Bone marrow (tissue), 2 donors: ENCODE data around the gene EYS.

Source experiments
- DNase-seq, 2 donors: peaks; one replicate each; lab custom pipeline; 2025; lab: John Stamatoyannopoulos, UW

Gene EYS

DNA sequence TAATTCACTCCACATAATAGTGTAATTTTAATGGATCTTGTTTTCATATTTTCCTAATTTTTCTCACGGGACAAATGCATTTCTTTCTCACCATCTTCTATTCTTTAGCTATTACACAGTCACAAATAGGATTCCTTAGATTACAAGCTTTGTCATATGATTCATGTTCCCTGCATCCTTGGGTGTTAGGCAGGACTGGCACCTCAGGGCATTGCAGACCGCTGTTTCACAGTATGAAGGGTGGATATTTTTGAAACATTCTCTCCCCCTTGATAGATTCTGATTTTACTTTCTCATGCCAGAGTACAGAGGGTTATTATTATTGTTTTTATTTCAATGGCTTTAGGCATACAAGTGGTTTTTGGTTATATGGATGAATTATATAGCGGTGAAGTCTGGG lies 1469.0 kb downstream of the EYS start:
- DNase-seq = no peak

DNA sequence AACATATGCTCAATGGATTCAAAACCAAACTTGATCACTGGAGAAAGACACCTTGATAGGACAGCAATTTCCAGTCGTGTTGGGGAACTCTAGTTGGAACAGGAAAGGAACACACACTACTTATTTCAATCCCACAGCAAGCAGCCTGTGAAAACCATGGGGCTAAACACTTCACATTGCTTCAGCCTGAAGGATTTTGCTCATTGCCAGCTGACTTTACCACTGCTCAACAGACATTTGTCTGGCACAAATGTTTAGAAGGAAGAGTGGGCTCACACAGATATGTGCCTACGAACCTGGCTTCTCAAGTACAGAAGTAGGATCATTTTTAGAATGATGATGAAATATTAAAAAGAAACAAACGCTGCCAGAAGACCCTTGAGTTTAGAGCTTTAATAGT lies 1473.3 kb downstream of the EYS start:
- DNase-seq = no peak

DNA sequence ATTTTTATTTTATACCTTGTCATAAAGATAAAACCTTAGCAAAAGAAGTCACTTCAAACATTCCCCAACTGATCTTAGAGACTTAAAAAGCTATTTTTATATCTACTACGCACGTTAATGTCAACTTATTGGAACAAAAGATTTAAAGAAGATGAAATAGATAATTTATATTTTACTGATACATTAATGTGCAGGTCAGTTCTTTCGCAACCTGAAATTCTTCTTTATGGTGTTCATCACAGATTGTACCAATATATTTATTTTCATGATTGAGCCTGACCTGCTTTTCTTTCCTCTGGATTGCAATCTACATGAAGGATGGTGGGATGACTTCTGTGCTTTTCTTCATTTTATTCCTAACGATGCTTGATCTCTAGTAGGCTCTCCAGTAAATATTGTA lies 1475.1 kb downstream of the EYS start:
- no peak for DNase-seq

DNA sequence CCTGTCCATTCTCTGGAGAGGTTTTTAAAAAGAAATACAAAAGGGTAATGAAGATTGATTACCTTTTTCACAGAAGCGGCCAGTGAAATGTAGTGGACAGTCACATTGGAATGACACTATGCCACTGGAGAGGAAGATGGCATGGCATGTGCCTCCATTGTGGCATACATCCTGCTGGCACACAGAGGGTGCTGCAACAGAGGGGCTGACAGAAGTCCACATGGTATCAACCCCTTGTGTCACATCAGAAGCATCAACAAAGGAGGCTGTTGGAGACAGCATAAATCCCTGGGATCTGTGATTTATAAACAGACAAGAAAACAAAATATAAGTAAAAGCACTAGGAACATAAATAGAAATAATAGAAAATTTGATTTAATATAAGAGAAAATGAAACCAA lies 1476.5 kb downstream of the EYS start:
- DNase-seq = no peak

DNA sequence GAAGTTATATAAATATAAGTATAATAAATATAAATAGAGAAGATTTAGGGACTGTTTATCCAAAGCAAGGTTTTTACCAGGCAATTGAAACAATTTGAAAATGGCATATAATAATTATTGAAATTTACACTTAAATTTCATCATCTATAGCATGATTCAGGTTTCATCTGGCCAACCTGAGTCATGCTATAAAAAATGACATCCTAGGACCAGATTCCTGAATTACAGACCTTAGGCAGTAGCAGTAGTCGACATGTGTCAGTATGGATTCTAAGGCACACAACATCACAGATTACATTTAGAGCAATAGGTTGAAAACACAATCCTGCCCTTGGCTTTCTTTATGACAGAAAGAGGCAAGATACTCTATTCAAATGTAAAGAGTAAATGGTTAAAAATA lies 1479.2 kb downstream of the EYS start:
- DNase-seq = no peak

DNA sequence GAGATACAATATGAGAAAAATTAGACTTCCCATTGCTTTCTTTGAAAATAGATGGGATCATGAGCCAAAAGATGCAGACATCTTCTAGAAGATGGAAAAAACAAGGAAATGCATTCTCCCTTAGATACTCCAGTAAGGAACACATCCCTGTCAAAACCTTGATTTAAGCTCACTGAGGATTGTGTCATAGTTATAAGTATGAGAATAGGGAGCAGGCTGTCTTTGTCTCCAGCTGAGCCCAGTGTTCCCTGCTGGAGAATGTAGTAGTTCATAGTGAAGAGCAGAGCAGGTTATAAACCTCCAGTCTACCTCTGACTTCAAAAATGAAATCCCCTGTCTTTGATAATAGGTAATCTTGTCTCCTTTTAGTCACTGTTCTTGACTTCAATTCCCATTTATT lies 1481.5 kb downstream of the EYS start:
- no peak for DNase-seq

DNA sequence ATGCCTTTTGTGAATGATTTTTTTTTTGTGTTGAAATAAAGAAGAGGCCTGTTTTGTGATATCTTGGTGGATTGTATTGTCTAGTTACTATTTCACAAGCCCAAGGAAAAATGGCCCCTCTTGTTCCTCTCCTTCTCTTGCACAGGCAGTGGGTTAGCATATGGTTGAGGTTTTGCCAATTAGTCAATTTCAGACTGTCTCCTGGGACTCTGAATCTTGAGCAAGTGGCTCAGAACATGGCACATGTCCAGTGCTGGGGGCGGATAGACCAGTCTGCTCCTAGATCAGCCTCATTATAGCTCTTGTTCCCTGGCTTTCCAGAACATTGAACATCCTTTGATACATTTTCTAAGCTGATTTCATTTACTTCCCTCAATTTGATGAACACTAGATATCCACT lies 1482.2 kb downstream of the EYS start:
- no peak for DNase-seq

DNA sequence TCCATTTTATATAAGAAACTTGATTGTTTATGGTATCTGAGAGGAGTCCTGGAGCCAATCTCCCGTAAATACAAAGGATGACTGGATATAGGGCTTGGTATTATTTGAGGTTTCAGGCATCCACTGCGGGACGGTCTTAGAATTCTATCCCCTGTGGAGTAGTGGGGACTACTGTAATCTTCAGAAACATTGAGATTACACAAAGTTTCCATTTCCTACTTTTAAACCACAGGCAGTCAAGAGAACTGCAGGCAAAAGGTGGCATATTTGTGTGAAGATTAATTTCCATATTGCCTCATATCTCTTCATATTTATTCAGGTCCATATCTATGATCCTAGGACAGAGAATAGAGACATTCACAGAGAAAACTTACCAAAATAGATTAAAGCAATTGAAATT lies 1485.2 kb downstream of the EYS start:
- no peak for DNase-seq

DNA sequence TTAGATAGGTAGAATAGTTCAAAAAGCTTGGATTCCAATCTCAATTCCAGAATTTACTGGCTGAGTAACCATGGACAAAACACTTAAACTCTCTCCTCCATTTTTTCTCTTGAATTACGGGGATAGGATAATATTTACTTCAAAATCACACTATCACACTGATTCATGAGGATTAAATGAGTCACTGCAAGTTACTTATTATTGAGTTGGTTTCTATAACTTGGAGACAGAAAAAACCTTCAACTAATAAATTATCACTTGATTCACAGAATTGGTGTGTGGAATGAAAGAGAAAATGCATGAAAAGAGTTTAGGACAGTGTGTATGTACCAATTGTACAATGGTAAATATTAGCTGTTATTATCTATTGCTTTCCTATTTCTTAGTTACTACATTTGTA lies 1486.2 kb downstream of the EYS start:
- DNase-seq = no peak

DNA sequence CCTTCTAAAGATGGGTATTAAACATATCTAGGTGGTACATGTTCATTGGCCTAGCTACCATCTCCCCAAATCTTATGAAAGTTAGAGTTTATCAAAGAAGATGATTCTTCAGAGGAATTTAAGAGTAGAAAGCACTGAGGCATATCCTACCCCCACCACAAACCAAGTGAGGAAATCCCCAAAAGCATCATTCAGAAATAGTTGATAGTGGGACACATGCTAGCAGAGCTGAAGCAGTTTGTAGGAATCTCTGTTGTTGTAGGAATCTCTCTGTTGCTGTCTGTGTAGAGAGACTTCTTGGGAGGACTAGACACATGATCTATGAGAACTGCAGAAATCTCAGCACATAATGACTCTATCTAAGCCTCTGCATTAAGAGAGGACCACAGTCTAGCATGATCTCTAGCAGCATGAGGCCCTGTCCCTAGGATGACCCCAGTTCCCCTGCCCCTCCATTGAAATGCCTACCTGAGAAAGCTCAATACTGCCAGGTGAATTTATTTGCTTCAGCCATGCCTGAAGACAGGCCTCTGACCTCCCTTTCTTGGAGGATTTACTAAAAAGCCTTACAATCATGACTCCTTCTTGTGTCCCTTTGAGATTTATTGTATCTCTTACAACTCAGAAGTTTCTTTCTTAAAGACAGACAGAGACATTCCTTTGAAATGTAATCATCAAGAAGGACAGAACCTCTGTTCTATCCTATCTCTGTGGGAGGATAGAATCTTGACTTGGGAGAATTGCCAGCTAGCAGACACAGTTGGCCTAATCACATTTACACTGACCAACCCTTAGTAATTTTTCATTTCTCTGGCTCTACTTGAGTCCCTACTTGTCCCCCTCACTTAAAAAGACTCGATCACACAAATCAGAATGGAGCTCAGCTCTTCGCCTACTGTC lies 1489.1 kb downstream of the EYS start:
- DNase-seq = no peak

DNA sequence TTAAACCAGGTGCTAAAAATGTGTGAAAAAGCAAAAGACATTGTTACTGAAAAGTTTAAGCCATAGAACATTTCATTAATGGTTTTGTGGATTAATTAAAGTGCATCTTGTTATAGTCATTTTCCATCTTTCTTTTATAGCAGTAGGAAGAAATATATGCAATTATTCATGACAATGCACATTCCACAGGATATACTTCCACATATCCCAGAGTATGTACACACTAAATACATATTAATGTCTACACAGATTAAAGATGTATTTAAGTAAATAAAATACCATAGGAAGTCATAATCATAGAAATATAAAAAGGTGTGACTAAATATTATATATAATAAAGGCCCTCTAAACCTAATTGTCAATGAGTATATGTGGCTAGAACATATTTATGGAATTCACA lies 1492.7 kb downstream of the EYS start:
- DNase-seq = no peak

DNA sequence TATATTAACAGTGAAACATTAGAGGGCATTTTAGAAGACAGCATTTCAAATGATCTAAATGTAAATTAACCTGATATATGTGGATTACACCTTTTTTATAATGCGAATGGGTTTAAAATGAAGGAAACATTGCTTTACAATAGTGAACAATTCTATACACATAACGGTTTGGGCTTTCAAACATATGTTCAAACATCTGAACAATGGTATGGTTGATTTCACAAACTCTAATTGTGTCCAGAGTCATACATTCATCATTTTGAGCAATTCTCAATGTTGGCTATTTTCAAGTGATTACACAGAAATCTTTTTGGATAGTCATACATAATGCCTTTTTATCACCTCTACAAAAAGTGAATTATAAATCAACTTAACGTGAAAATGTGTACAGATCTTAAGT lies 1493.3 kb downstream of the EYS start:
- DNase-seq = no peak

DNA sequence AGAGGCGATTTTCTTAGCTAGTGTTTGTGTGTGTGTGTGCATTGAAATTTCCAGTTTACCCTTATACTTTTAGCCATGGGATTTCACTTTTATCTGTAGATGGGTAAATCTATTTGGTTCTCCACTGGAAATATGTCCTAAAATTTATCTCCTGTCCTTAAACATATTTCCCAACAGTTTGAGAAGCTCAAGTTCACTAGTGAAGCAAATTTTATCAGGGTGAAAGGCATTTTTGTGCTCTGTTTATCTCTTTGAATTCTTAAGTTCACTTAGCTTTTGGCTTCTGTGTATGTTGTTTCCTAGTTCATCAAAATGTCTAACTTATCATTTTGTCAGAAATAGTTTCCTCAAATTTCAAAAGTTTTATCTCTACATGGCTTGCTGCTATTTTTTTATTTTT lies 1509.8 kb downstream of the EYS start:
- no peak for DNase-seq

DNA sequence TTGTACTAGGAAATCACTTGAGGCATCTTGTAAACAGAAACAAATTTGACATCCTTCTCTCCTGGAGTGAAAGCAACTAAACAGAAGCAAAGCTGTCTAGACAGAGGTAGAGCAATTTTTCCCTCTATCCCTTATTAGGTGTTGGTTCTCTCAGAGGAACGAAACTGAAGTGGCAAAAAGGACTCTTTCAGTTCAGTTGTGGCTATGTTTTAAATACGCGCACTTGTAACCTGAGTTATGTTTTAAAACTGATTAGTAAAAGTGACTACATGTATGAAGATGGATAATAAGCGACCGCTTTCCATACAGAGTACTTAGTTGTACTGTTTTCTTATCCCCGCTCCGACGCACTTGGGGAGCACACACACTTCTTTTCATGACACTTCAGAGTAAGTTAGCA lies 1520.4 kb downstream of the EYS start:
- DNase-seq = no peak

DNA sequence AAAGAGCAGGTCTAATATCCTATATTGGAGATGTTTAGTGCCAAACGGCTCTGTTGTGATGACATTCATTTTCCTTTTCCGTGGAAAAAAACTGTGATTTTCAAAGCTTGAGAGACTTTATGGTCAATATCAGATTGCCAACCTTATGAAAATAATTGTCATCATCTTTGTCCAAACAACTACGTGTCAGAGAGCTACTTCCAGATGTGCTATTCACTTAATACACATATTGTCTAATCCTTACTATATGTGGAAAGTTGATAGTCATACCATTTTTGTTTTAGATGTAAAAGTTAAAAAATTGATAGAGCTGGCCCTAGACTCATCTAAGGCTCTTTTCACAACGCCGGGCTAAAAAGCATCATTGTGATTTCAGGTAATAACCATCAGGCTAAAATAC lies 1521.4 kb downstream of the EYS start:
- DNase-seq = no peak

DNA sequence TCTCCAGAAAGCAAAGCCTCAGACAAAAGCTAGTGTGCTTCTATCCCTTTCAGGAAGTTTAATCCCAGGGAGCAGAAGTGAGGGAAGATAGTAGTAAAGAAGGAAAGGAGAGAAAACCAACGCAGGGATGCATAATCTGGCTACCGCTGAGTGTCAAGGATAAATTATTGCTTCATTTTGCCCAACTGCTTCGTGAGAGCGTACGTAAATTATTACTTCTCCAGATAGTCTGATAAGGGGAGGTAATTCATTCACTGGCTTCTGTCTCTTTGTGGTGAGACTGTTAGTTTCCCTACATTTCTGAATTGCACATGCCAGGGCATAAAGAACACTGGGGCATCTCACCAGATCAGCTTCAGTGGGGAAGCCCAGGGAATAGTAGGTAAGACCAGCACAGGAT lies 1531.7 kb downstream of the EYS start:
- no peak for DNase-seq

DNA sequence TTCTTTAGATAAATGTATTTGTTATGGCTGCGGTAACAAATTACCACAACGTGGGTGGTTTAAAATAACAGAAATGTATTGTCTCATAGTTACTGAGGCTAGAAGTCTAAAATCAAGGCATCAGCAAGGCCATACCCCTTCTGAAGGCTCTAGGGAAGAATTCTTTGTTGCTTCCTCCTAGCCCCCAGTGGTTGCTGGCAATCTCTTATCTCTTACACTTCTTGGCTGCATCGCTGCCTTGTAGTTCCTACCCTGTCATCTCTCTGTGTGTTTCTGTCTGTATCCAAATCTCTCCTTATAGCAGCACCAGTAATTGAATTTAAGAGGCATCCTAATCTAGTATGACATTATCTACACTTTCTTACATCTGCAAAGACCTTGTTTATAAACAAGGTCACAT lies 1536.7 kb downstream of the EYS start:
- no peak for DNase-seq

DNA sequence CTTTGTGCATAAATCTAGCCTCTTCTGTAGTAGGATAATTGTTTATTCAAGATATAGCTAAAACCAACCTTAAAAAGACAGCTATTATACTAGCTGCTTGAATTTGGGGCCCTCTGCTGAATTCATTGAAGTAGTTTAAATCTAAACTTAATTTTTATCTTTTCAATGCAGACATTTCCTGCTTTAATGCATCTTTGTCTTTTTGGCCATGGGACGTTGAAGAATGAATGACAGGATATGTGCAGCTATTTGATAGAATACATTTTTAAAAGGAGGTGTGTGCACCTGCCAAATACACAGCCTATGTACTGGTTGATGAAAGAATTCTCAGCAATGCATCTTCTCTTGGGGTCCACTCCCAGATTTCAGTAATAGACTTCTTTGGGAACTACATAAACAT lies 1546.5 kb downstream of the EYS start:
- DNase-seq = no peak

DNA sequence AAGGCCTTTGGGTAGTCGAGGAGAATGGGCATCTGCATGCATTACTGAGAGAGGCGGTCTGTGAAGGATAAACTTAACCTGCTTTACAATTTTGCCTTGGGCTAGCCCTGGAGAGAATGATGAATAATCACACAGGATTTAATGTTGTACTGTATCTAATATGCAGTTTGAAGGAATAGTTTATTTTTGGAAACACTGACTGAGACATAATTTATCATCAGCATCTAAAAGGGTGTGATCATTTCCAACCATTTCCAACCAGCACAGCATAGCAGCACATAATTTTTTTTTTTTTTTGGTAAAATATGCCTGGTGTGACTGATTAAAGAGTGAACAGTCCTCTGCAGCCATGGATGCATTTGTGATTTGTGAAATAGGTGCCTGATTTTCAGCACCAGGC lies 1552.0 kb downstream of the EYS start:
- no peak for DNase-seq

DNA sequence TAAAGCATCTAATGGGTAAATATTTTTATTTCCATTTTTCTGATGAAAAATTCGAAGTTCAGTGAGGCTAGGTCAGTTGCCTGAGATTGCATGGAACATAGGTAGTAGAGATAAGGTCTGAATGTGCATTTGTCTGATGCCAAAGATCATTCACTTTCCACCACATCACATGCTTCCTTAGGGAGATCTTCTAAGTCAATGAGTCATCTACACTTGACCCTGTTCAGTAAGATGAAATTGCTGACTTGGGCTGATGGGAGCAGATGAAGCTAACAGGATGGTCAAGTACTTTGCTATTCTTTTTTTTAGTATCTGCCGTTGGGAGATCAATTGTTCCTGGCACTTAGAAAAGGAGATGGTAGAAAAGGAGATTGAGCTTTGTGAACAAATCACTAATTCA lies 1560.2 kb downstream of the EYS start:
- no peak for DNase-seq

DNA sequence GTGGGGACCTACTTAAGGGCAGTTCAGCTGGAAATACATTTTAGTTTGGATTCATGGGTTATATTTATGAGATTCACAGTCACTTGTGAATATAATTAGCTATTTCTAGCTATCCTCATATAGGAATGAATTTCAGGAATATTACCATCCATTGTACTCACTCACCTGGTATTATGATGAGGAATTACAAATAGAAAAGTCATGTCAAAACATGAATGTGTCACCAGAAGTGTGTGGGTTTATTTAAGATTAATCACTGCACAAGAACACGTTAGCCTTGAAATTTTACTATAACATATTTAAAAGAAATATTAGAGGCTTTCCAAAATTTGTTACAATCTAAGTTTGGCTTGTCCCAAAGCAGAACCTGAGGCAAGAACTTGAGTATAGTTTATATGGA lies 1560.9 kb downstream of the EYS start:
- DNase-seq = no peak

DNA sequence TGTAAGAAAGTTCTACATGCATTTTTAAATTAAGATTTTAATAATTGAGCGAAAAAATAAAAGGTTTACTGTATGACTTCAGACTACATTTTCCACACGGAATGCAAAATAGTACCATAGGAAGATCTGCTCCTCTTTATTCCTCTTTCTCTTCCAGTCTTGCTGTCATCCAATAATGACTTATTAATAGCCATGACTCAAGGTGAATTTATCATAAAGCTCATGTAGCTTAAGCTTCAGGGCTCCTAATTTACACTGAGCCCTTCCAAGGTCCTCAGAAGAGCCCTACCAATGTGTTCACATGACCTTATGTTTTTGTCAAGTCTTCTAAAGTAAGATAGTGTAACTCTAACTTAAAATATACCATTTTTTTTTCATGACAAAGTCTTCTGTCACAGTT lies 1561.4 kb downstream of the EYS start:
- DNase-seq = no peak

DNA sequence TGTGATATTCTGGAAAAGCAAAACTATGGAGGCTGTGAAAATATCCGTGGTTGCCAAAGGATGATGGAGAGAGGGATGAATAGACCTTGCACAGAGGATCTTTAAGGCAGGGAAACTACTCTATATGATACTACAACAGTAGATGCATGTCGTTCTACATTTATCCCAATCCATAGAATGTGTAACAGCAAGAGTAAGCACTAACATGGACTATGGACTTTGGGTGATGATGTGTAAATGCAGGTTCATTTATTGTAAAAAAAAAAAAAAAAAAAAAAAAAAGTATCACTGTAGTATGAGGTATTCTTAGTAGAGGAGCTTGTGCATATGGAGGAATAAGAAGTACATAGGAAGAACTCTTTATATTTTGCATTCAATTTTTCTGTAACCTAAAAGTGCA lies 1563.9 kb downstream of the EYS start:
- no peak for DNase-seq

DNA sequence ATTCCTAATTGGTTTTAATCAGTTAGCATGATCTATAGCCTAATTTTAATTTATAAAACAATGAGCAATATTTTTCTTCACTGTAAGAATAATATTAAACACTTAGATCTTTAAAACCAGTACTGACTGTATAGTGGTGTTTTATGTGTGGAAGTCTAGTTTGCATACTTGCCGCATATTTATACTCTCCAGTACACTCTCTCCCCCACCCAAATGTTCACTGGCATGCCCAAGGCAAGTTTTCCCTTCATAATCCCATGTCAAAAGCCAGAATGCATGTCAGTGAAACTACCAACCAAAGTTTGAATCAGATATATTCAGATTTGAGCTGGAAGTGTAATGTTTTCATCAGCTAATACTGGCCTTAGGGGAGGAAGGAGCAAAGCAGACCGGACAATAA lies 1565.3 kb downstream of the EYS start:
- no peak for DNase-seq
